ENCODE data around the gene LCN15. TPM values are rescaled to one million over a fixed set of nuclear protein-coding genes. Genes with fewer than 3 reads are reported as not detected.

The LCN15 gene
- total and polyA plus RNA-seq, 2 of the 4 experiments (the other 2 are of a cell fraction): not detected

Small RNA genes lying within 50 kb of the gene (microRNA-seq; reads per million reads assigned to microRNA genes)
- gene AL355987.2 (ENCODE audit: insufficient read depth, insufficient read length) (not detected), gene ATP6V1G1P3 (ENCODE audit: insufficient read depth, insufficient read length) (not detected), gene MIR6722 (ENCODE audit: insufficient read depth in 1 of 2, insufficient read length in 1 of 2, unreplicated experiment in 1 of 2) (0 reads per million in 2 experiments)

Small RNA genes lying within 50 kb of the gene (small RNA-seq; reads per million reads assigned to genes)
- gene AL355987.2 (0 reads per million in 5 experiments), gene ATP6V1G1P3 (0 reads per million in 5 experiments), gene MIR6722 (0 reads per million in 5 experiments)

Other genes with a start within 250 kb of the LCN15 start
- 1.8 and 2.5 TPM in 2 replicates for gene NOTCH1, start 218.5 kb downstream of the LCN15 start, total RNA-seq (2012; rRNA removed)
- 6.0 and 6.9 TPM in 2 replicates for gene NOTCH1, start 218.5 kb downstream of the LCN15 start, polyA plus RNA-seq (2012; rRNA removed)
- gene EGFL7, start 101.6 kb downstream of the LCN15 start, total RNA-seq (2012; rRNA removed): 1.4 and 2.2 TPM in 2 replicates
- 10.4 and 16.4 TPM in 2 replicates for gene EGFL7, start 101.6 kb downstream of the LCN15 start, polyA plus RNA-seq (2012; rRNA removed)
- 16.1 and 18.9 TPM in 2 replicates for gene AGPAT2, start 77.1 kb downstream of the LCN15 start, total RNA-seq (2012; rRNA removed)
- gene AGPAT2, start 77.1 kb downstream of the LCN15 start, polyA plus RNA-seq (2012; rRNA removed): 37.2 and 39.5 TPM in 2 replicates
- gene DIPK1B, start 51.9 kb downstream of the LCN15 start, total RNA-seq (2012; rRNA removed): 3.1 and 3.4 TPM in 2 replicates
- 7.1 and 8.5 TPM in 2 replicates for gene DIPK1B, start 51.9 kb downstream of the LCN15 start, polyA plus RNA-seq (2012; rRNA removed)
- gene LCN10, start 21.6 kb downstream of the LCN15 start, total RNA-seq (2012; rRNA removed): not detected in 2 replicates
- not detected in 2 replicates for gene LCN10, start 21.6 kb downstream of the LCN15 start, polyA plus RNA-seq (2012; rRNA removed)
- gene LCN6, start 16.0 kb downstream of the LCN15 start, total RNA-seq (2012; rRNA removed): not detected in 2 replicates
- gene LCN6, start 16.0 kb downstream of the LCN15 start, polyA plus RNA-seq (2012; rRNA removed): not detected in 2 replicates
- gene LCN8, start 6.3 kb downstream of the LCN15 start, total RNA-seq (2012; rRNA removed): not detected in 2 replicates
- gene LCN8, start 6.3 kb downstream of the LCN15 start, polyA plus RNA-seq (2012; rRNA removed): not detected in 2 replicates
- gene TMEM141, start 26.8 kb upstream of the LCN15 start, total RNA-seq (2012; rRNA removed): 37.2 and 39.1 TPM in 2 replicates
- gene TMEM141, start 26.8 kb upstream of the LCN15 start, polyA plus RNA-seq (2012; rRNA removed): 72.6 and 77.8 TPM in 2 replicates
- gene CCDC183, start 31.8 kb upstream of the LCN15 start, total RNA-seq (2012; rRNA removed): under 0.01 TPM in 1 of 2 replicates, not detected in the other
- gene CCDC183, start 31.8 kb upstream of the LCN15 start, polyA plus RNA-seq (2012; rRNA removed): 0.29 and 0.44 TPM in 2 replicates
- gene RABL6, start 43.4 kb upstream of the LCN15 start, total RNA-seq (2012; rRNA removed): 43.9 and 47.5 TPM in 2 replicates
- gene RABL6, start 43.4 kb upstream of the LCN15 start, polyA plus RNA-seq (2012; rRNA removed): 37.1 and 40.4 TPM in 2 replicates
- 0.18 and 0.28 TPM in 2 replicates for gene AJM1, start 78.0 kb upstream of the LCN15 start, total RNA-seq (2012; rRNA removed)
- gene AJM1, start 78.0 kb upstream of the LCN15 start, polyA plus RNA-seq (2012; rRNA removed): 1.5 and 1.9 TPM in 2 replicates
- 70.3 and 79.8 TPM in 2 replicates for gene PHPT1, start 84.9 kb upstream of the LCN15 start, total RNA-seq (2012; rRNA removed)
- gene PHPT1, start 84.9 kb upstream of the LCN15 start, polyA plus RNA-seq (2012; rRNA removed): 214 and 338 TPM in 2 replicates
- gene MAMDC4, start 87.8 kb upstream of the LCN15 start, total RNA-seq (2012; rRNA removed): 0.18 and 0.28 TPM in 2 replicates
- gene MAMDC4, start 87.8 kb upstream of the LCN15 start, polyA plus RNA-seq (2012; rRNA removed): 3.5 and 5.0 TPM in 2 replicates
- gene EDF1, start 101.8 kb upstream of the LCN15 start, total RNA-seq (2012; rRNA removed): 279 and 538 TPM in 2 replicates
- gene EDF1, start 101.8 kb upstream of the LCN15 start, polyA plus RNA-seq (2012; rRNA removed): 701 and 703 TPM in 2 replicates
- gene TRAF2, start 122.0 kb upstream of the LCN15 start, total RNA-seq (2012; rRNA removed): 5.8 and 6.6 TPM in 2 replicates
- 12.0 and 12.9 TPM in 2 replicates for gene TRAF2, start 122.0 kb upstream of the LCN15 start, polyA plus RNA-seq (2012; rRNA removed)
- gene FBXW5, start 180.2 kb upstream of the LCN15 start, total RNA-seq (2012; rRNA removed): 65.1 and 72.2 TPM in 2 replicates
- 80.2 and 95.4 TPM in 2 replicates for gene FBXW5, start 180.2 kb upstream of the LCN15 start, polyA plus RNA-seq (2012; rRNA removed)
- not detected in 2 replicates for gene C8G, start 180.7 kb upstream of the LCN15 start, total RNA-seq (2012; rRNA removed)
- gene C8G, start 180.7 kb upstream of the LCN15 start, polyA plus RNA-seq (2012; rRNA removed): 0.37 and 0.80 TPM in 2 replicates
- gene LCN12, start 187.8 kb upstream of the LCN15 start, total RNA-seq (2012; rRNA removed): not detected in 2 replicates
- 0.12 TPM in 1 of 2 replicates, not detected in the other for gene LCN12, start 187.8 kb upstream of the LCN15 start, polyA plus RNA-seq (2012; rRNA removed)
- not detected in 2 replicates for gene PTGDS, start 213.0 kb upstream of the LCN15 start, total RNA-seq (2012; rRNA removed)
- 0.87 and 1.2 TPM in 2 replicates for gene PTGDS, start 213.0 kb upstream of the LCN15 start, polyA plus RNA-seq (2012; rRNA removed)
- gene LCNL1, start 218.5 kb upstream of the LCN15 start, total RNA-seq (2012; rRNA removed): not detected in 2 replicates
- gene LCNL1, start 218.5 kb upstream of the LCN15 start, polyA plus RNA-seq (2012; rRNA removed): 0.13 and 0.15 TPM in 2 replicates
- gene PAXX, start 227.9 kb upstream of the LCN15 start, total RNA-seq (2012; rRNA removed): 4.4 and 5.7 TPM in 2 replicates
- gene PAXX, start 227.9 kb upstream of the LCN15 start, polyA plus RNA-seq (2012; rRNA removed): 24.6 and 30.2 TPM in 2 replicates
- gene CLIC3, start 232.1 kb upstream of the LCN15 start, total RNA-seq (2012; rRNA removed): 0.18 and 0.28 TPM in 2 replicates
- gene CLIC3, start 232.1 kb upstream of the LCN15 start, polyA plus RNA-seq (2012; rRNA removed): 1.7 and 2.1 TPM in 2 replicates

All from IMR-90 (cell line).